ENCODE data around the gene FAM83D.

DNA sequence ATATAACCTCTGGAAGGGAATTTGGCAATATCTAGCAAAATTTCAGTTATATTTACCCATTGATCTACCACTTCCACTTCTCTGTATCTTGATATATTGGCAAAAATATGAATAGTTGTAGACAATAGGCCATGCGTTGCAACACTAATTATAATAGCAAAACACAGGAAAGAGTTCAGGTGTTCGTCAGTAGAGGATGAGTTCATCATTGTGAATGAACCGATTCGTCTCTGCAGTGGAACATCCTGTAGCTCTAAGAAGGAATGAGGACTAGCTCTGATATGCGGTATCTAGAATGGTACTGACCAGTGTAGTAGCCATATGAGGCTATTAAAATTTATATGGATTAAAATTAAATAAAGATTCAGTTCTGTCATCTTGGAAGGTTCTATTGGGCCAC lies 8.3 kb downstream of the FAM83D start:
- TF ChIP-seq, protein P1, sequence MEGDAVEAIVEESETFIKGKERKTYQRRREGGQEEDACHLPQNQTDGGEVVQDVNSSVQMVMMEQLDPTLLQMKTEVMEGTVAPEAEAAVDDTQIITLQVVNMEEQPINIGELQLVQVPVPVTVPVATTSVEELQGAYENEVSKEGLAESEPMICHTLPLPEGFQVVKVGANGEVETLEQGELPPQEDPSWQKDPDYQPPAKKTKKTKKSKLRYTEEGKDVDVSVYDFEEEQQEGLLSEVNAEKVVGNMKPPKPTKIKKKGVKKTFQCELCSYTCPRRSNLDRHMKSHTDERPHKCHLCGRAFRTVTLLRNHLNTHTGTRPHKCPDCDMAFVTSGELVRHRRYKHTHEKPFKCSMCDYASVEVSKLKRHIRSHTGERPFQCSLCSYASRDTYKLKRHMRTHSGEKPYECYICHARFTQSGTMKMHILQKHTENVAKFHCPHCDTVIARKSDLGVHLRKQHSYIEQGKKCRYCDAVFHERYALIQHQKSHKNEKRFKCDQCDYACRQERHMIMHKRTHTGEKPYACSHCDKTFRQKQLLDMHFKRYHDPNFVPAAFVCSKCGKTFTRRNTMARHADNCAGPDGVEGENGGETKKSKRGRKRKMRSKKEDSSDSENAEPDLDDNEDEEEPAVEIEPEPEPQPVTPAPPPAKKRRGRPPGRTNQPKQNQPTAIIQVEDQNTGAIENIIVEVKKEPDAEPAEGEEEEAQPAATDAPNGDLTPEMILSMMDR (IDR thresholded peaks at IDR 0.05; ENCODE audit: poor library complexity, severe bottlenecking): no peak
- no peak for TF ChIP-seq EZH2 (IDR thresholded peaks at IDR 0.05; ENCODE audit: borderline replicate concordance, insufficient read depth, low read length, poor library complexity, severe bottlenecking)
- no peak for TF ChIP-seq MXI1 (conservative IDR thresholded peaks at IDR 0.05; ENCODE audit: poor library complexity, severe bottlenecking)
- TF ChIP-seq, protein P2, sequence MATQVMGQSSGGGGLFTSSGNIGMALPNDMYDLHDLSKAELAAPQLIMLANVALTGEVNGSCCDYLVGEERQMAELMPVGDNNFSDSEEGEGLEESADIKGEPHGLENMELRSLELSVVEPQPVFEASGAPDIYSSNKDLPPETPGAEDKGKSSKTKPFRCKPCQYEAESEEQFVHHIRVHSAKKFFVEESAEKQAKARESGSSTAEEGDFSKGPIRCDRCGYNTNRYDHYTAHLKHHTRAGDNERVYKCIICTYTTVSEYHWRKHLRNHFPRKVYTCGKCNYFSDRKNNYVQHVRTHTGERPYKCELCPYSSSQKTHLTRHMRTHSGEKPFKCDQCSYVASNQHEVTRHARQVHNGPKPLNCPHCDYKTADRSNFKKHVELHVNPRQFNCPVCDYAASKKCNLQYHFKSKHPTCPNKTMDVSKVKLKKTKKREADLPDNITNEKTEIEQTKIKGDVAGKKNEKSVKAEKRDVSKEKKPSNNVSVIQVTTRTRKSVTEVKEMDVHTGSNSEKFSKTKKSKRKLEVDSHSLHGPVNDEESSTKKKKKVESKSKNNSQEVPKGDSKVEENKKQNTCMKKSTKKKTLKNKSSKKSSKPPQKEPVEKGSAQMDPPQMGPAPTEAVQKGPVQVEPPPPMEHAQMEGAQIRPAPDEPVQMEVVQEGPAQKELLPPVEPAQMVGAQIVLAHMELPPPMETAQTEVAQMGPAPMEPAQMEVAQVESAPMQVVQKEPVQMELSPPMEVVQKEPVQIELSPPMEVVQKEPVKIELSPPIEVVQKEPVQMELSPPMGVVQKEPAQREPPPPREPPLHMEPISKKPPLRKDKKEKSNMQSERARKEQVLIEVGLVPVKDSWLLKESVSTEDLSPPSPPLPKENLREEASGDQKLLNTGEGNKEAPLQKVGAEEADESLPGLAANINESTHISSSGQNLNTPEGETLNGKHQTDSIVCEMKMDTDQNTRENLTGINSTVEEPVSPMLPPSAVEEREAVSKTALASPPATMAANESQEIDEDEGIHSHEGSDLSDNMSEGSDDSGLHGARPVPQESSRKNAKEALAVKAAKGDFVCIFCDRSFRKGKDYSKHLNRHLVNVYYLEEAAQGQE (IDR thresholded peaks at IDR 0.05; ENCODE audit: borderline replicate concordance): no peak
- no peak for TF ChIP-seq RAD21 (conservative IDR thresholded peaks at IDR 0.05)
- no peak for TF ChIP-seq POLR2AphosphoS5 (IDR thresholded peaks at IDR 0.05)
- no peak for TF ChIP-seq SMC3 (conservative IDR thresholded peaks at IDR 0.05; ENCODE audit: poor library complexity)
- no peak for TF ChIP-seq TAF1 (IDR thresholded peaks at IDR 0.05; ENCODE audit: low read depth)
- no peak for TF ChIP-seq EP300 (conservative IDR thresholded peaks at IDR 0.05; ENCODE audit: poor library complexity, severe bottlenecking)
